GM19468 (cell line): ENCODE data around the gene CDC123.
"Not testable (repeated sequence)": the region's sequence is repeated elsewhere in the genome, so short reads cannot be mapped to it uniquely, and the experiment has no call there.

Experiments used
- ATAC-seq: cut with Tn5 transposase; IDR thresholded peaks from one replicate; pipeline ENCODE4 v1.9.1; 2021; ENCODE audit warnings: mild to moderate bottlenecking, moderate library complexity, moderate number of reproducible peaks; ENCODE audit not compliant: unreplicated experiment; ENCODE audit errors: extremely low read depth

Gene CDC123, protein sequence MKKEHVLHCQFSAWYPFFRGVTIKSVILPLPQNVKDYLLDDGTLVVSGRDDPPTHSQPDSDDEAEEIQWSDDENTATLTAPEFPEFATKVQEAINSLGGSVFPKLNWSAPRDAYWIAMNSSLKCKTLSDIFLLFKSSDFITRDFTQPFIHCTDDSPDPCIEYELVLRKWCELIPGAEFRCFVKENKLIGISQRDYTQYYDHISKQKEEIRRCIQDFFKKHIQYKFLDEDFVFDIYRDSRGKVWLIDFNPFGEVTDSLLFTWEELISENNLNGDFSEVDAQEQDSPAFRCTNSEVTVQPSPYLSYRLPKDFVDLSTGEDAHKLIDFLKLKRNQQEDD

DNA sequence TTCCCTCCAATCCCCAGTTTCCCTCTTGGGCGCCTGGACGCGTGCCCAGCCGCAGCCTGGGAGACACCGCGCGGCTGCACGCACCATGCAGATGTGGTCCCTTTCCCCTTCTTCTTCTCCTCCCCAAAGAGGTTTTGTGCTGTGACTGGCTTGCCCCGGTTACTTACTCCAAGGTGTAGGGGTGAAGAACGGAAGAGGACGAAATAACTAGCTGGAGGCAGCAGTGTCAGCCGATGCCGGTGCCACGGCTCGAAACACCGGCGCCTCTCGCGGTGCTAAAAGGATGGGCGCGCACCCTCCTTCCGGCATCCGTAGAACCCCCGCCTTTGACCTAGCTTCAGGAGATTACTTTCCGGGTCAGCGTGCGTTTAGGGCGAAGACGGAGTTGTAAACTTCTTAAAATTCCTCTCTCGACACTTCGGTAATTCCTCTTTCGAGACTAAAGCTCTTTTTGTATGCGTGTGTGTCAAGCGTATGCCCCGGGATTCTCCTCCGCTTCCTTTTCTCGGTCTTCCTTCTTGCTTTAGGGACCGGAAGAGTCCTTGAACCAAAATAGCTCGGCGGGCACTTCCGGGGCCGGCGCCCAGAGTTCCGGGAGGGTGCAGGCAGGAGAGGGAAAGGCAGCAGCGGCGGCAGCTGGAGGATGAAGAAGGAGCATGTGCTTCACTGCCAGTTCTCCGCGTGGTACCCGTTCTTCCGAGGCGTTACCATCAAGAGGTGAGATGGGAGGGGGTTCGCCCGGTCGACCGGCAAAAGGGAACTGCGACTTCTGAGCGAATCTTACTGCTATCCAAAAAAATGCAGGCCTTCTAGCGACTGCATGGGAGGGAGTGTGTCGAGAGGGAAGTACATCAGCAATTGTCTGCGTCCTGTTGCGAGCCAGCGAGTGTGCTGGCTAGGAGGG lies at the start of gene CDC123, which contains the start of gene NUDT5:
TSS of gene CDC123 (plus strand) at position 586 of the 904 bp plus-strand sequence. CDS start at position 644, 58 bp downstream.
TSS of gene NUDT5 (minus strand) at position 289 of the 904 bp plus-strand sequence. CDS start 9,600 bp downstream, outside the sequence.
- peak; percentile 78 for ATAC-seq

DNA sequence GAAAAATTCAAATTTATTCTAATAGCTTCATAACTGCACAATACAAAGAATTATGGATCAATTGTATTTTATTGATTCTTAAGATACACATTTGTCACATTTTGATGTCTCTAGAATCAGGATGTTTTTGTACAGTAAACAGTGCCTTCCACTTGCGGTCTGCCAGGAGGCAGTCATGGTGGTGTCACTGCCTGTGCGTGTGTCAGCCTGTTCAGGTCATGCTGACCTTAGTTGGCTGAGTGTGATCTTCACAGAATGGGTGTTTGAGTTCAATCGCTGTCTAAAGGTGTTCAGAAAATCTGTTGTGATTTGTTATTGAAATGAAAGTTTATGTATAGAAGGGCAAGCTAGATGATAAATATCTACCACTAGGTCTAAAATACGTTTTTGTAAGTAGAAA lies 45.8 kb upstream of the CDC123 start:
- ATAC-seq: no peak

DNA sequence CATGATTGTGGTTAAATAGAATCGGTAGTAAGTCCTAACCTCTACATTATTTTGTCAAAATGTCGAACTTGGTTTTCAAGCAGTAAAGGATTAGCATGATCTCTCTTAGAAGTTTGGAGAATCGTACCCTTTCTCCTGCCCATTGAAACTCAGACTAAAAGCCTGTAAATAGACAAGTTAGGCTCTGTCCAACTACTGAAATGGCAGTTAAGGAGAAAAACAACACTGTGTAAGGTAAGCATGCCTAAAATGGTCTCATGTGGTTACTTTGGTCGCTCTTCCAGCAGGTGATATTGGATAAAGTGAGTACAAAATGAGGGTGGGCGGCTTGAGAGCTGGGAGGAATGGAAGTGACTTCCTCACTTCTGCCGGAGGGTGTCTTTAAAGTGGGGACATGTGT lies 41.5 kb upstream of the CDC123 start:
- ATAC-seq: no peak

DNA sequence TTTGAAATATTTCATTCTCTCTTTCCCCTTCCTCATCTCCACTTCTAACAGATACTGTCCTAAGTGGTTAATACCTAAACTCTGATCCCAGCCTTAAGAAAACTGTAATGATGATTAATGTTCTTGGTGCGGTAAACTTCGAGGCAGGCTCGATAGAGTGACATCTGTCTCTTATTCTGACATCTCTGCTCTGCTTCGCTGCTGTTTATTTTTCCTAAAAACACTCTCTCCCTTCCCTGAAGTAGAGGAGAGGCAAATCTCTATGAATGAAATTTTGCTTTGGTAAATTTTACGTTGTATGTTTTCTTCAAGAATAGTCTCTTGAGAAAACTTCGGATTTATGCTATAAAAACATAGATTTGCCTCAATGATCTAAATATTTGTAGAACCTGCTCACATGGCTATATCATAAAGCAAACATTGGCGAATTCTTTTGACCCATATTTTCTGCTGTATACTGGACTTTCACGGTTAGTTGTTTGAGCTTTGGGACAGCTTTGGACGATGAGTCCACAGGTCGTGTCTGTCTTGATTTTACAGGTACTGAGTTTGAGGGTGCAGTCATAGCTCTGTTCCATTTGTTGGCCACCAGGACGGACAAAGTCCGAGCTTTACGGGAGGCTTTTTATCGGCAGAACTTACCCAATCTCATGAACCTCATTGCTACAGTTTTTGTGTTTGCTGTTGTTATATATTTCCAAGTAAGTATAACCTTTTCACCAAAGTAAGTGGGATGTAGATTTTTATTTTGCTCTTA lies 39.4 kb upstream of the CDC123 start:
- no peak for ATAC-seq

DNA sequence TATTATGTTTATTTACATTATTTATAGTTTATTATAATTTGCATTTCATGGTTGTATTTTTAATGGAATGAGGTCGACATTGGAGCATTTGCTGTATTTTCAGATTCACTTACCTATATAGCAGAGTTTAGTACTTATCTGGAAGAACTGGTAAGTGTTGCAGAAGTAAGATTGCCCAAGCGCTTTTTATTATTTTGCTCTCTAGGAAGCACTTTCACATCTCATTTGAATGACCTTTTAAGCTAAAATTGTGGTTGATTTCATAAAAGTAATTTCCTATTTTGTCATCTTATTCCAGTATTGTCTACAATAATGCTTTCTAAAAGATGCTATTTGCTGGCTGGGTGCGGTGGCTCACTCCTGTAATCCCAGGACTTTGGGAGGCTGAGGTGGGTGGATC lies 37.9 kb upstream of the CDC123 start:
- no peak for ATAC-seq

DNA sequence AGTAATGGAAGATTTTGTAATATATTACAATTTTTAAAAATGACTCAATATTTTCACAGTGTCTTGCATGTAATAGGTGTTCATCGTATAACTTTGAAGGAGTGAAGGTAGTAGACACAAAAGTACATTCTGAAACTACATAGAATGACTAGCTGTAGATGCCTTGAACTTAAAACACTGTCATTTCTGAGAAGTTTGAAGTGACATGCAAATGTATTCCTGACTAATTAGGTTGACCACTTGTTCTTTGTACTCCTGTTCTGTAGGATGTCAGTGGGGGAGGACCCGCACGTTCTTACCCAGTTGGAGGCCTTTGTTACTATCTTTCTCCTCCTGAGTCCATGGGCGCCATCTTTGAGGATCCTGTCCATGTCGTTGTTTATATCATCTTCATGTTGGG lies 35.3 kb upstream of the CDC123 start:
- ATAC-seq: no peak

DNA sequence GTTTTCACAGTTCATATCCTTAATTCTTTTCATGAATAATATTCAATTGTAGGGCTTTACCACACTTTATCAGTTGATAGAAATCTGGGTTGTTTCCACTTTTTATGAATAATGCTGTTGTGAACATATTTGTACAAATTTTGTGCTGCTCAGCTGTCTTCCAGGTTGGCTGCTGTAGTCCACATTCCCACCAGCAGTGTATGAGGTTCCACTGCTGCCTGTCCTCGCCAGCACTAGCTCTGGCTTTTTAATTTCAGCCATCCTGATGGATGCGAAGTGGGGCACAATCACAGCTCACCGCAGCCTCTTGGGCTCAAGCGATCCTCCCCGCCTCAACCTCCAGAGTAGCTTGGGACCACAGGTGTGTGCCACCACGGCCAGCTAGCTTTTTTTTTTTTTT lies 33.1 kb upstream of the CDC123 start:
- no peak for ATAC-seq

DNA sequence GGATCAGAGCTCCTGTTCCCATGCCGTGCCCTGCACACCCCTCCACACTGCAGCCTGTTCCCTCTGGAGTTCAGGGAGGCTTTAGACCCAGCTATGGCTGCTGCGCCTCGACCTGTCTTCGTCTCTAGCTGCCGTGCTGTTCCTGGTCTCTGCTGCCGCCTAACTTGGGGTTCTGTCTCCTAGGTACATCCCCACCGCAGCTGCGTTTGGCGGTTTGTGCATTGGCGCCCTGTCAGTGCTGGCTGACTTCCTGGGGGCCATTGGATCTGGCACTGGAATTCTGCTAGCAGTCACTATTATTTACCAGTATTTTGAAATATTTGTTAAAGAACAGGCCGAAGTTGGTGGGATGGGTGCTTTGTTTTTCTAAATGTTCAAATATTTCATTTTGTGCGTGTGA lies 31.9 kb upstream of the CDC123 start:
- no peak for ATAC-seq

DNA sequence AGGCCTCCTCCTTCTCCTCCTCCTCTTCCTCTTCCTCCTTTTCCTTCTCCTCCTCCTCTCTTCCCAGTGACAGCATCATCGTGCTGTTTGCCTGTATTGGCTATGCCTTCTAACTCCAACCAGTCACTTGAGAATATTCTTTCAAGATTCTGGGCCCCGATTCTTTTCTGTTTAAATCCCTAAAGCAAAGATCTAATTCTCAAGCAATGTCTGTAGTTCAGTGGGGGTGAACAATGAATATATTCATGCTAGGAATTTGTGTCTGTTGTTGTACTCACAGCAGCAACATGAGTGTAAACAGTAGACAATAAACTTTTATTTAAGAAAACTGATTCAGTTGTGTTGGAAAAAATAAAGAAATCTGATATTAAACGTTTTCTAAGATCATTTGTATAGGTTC lies 31.0 kb upstream of the CDC123 start:
- no peak for ATAC-seq

DNA sequence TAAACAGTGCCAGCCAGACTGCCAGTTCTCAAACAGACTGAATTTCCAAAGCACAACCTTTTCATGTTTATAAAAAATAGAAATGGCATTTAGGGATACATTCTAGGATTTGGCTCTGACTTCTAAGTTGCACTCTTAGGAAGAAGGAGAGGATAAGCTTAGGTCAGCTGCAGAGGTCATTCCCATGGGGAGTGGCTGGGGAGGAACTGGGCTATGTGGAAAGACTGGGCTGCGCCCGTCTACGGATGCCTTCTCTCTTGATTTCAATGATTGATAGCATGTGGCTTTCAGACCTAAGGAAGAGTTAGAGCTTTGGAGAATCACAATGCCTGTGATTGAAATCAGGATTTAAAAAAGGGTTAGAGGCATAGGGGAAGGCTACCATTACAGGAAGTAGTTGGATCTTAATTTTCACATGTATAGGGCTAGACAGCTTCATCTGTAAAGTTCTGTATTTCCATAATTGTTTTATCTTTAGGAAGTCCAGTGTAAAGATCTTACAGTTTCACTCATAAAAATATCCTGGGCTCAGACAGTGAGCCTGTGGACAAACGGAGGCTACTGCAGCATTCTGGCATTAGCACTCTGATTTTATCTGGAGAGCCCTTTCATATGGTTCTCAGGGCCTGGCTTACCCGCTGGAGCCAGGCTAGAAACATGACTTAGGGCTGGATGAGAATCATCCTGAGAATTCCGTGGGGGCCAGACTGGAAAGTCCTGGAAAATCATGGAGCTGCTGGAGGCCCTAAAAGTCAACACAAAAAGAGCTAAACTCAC lies 29.8 kb upstream of the CDC123 start:
- no peak for ATAC-seq

DNA sequence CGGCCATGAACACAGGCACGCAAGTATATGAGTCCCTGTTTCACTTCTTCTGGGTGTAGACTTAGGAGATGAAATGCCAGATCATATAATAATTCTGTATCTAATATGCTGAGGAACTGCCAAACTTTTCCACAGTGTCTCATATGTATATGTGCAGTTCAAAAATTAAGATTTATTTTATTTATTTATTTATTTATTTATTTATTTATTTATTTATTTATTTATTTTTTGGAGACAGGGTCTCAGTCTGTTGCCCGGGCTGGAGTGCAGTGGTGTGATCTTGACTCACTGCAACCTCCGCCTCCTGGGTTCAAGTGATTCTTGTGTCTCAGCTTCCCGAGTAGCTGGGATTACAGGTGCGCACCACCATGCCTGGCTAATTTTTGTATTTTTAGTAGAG lies 24.5 kb upstream of the CDC123 start:
- ATAC-seq: not testable (repeated sequence)

DNA sequence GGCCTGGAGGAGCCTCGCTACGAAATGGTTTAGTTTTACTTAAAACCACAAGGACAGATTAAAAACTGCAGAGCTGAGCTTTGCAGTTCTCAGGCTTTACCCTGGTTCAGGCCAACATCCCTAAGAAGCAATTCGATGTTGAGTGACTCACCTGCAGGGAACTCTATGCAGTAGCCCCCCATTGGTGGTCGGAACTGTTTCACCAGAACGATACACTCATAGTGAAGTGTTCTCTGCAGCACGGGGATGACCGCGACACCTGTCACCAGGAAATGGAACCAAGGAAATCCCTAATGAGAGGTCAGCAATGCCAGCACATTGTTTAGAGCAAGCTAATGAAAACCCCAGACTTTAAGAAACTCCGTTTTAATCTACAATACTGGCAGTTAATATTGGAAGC lies 18.3 kb upstream of the CDC123 start:
- ATAC-seq: no peak

DNA sequence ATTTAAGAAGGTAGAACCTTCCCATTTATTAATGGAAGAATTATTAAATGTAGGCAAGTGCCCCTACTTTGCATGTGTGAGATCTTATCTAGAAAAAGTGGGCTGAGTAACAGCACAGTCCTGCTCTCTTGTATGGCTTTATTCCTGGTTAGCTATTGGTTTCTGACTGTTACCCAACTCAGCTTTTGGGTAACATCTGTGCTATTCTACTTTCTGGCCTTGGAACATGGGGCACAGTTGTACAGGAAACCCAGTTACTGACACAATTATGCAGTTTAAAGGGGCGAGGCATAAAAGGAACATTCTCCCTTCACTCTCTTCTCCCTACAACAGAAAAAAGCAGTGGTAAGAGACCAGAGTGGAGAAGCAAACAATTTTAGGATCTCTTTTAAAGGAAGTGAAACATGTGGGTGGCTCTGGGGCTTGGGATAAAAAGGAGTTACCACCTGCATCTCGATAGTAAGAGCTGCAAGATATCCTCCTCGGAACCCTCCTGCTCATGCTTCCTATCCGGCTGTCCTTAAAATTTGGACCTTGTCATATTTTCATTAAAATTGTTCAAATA lies 16.3 kb upstream of the CDC123 start:
- ATAC-seq: no peak

DNA sequence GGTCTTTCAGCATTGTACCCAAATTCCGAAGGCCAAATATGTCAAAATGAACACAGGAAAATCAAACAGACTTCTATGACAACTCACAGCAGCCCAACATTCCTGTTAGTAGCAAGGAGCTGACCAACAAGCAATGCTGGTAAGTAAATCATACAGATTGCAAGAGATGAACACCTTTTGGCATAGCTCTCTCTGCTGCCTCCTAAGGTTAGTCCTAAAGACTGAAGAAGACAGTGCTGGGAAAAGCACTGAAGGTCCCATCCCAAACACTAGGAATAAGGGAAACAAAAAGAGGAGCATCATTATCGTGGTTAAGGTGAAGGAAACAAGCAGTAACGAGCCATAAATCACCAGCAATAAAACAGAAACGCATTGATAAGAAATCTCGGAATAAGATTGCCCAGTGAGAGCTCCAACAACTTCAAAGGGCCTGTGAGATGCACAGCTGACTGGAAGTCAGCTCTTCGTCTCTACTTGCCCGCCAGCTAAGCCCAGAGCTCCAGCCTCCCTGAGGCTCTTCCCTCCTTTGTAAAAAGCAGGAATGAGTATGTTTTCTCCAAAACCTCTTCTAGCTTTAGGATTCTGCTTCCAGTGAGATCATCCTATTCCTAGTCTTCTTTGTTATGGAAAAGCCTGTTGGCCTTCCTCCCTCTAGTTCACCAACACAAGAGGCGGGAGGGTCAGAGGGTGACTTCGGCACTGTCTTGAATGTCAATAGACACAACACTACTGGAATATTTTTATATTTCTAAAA lies 15.6 kb upstream of the CDC123 start:
- ATAC-seq: no peak

DNA sequence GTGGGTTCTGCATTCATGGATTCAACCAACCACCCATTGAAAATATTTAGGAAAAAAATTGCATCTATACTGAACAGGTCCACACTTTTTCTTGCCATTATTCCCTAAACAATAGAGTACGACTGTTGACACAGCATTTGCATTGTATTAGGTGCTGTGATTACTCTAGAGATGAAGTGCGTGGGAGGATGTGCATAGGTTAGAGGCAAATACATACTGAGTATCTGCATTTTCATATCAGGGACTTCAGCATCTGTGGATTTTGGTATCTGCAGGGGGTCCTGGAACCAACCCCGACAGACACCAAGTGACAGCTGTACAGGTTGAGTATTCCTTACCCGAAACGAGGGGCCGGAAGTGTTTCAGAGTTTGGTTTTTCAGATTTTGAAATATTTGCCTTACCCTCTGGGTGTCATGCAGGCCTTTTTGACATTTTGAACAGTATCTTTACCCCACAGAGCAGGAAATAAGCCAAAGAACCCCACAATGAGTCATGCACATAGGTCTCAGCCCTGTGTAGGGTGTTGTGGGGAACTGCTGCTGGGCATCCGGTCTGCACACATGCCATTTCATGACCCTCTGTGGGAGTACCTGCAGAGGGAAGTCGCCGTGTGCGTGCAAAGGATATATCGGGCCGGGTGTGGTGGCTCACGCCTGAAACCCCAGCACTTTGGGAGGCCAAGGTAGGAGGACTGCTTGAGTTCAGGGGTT lies 14.8 kb upstream of the CDC123 start:
- no peak for ATAC-seq

DNA sequence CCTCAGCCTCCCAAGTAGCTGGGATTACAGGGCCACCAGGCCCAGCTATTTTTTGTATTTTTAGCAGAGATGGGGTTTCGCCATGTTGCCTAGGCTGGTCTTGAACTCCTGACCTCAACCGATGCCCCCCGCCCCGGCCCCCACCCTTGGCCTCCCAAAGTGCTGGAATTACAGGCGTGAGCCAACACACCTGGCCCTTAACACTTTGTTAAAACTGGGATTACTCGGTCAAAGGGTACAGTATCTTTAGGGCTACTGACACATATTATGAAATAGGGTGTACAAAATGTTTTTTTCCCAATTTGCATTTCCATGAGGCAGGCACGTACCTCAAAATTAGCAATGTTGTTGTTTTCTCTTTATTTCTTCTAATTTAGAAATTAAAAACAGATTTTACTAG lies 11.8 kb upstream of the CDC123 start:
- ATAC-seq: no peak

DNA sequence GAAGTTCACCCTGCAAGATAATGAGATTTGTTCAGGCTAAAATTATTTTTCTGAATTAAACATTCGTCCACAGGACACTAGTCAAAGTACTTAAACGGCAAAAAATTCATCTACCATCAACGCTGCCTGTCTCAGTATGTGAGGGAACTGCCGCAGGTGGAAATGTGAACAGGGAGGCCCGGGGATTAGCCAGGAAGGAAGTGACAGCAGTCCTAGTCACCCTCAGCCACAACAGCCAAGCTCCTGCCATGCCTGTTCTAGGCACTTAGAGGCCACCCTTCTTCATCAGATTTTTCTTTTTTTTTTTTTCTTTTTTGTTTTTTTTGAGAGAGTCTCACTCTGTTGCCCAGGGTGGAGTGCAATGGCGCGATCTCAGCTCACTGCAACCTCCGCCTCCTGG lies 9.7 kb upstream of the CDC123 start:
- ATAC-seq: no peak

DNA sequence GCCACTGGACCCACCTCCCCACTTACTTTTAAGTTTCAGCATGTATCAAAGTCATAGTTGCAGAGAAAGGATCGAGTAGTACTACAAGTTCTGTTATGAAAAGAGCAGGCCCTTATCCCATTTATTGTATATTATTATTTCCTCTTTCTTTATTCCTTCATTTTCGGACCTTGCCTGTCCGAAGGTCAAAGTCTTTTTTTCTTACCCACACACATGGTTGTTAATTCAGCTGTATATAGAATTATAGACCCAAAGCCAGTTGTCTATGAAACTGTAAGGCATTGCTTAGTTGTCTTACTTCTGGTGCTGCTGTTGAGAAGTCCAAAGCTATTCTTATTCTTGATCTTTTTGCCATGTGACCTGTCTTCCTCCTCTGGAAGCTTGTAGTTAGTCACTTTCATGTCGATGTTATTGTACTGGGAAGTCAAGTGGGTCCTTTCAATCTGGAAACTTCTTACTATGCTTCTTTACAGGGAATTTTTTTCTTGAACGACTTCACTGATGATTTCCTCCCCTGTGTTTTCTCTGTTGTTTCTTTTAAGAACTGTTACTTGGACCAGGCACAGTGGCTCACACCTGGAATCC lies 8.6 kb upstream of the CDC123 start:
- ATAC-seq: no peak
